ENCODE measurements around the gene OR2H2.

OR2H2 gene

GRCh38 chr6:29557320-29557719, 27.6 kb upstream of the OR2H2 start:
- H3K27me3 ChIP-seq (ENCODE audit: control insufficient read depth, low read length) = no peaks in the 10 kb centered on the region; the same call in 1 of the 2 replicates
- H4K20me1 ChIP-seq (ENCODE audit: control insufficient read depth, insufficient read depth, low read depth, low read length) = no peaks in the 10 kb centered on the region
- 0 out of 2 replicates have a peak, but pooled peaks cover 4% of the 10 kb centered on the region for H3K9me3 ChIP-seq (ENCODE audit: control insufficient read depth, insufficient read depth, low read length)
- no peaks in the 10 kb centered on the region for H3K36me3 ChIP-seq (ENCODE audit: control insufficient read depth, low read length)
- H3K79me2 ChIP-seq (ENCODE audit: control insufficient read depth, low read length) = no peaks in the 10 kb centered on the region
- TF ChIP-seq EZH2phosphoT487 (IDR thresholded peaks at IDR 0.05; ENCODE audit: borderline replicate concordance, low read length) = no peak
- no peak for TF ChIP-seq CTCF (IDR thresholded peaks at IDR 0.05; ENCODE audit: low read depth, low read length, poor library complexity, severe bottlenecking)
- no peak overlapping the region for H3K4me2 ChIP-seq (ENCODE audit: low read length)
- H3K27ac ChIP-seq (ENCODE audit: low read depth, low read length) = no peak overlapping the region
- H3K4me1 ChIP-seq (ENCODE audit: control insufficient read depth, low read length) = no peaks in the 10 kb centered on the region
- H3K9me2 ChIP-seq (replicated peaks; ENCODE audit: control insufficient read depth, low read length) = no peaks in the 10 kb centered on the region
- no peak overlapping the region for H3K4me3 ChIP-seq (ENCODE audit: low read length)
- no peaks in the 10 kb centered on the region for H3F3A ChIP-seq (ENCODE audit: control insufficient read depth, insufficient read depth)

GRCh38 chr6:29558439-29559079, 26.4 kb upstream of the OR2H2 start:
- no peaks in the 10 kb centered on the region for H3K36me3 ChIP-seq (ENCODE audit: control insufficient read depth, low read length)
- no peaks in the 10 kb centered on the region for H3F3A ChIP-seq (ENCODE audit: control insufficient read depth, insufficient read depth)
- H3K27me3 ChIP-seq (ENCODE audit: control insufficient read depth, low read length) = no peaks in the 10 kb centered on the region; the same call in 1 of the 2 replicates
- H3K9me2 ChIP-seq (replicated peaks; ENCODE audit: control insufficient read depth, low read length) = no peaks in the 10 kb centered on the region
- H3K4me3 ChIP-seq (ENCODE audit: low read length) = no peak overlapping the region
- no peaks in the 10 kb centered on the region for H4K20me1 ChIP-seq (ENCODE audit: control insufficient read depth, insufficient read depth, low read depth, low read length)
- H3K4me2 ChIP-seq (ENCODE audit: low read length) = no peak overlapping the region
- peaks cover 3% of the 10 kb centered on the region; the same call in 1 of the 2 replicates for H3K4me1 ChIP-seq (ENCODE audit: control insufficient read depth, low read length)
- H3K9me3 ChIP-seq (ENCODE audit: control insufficient read depth, insufficient read depth, low read length) = 0 out of 2 replicates have a peak, but pooled peaks cover 3% of the 10 kb centered on the region
- H3K27ac ChIP-seq (ENCODE audit: low read depth, low read length) = no peak overlapping the region
- no peak for TF ChIP-seq EZH2phosphoT487 (IDR thresholded peaks at IDR 0.05; ENCODE audit: borderline replicate concordance, low read length)
- no peak for TF ChIP-seq CTCF (IDR thresholded peaks at IDR 0.05; ENCODE audit: low read depth, low read length, poor library complexity, severe bottlenecking)
- H3K79me2 ChIP-seq (ENCODE audit: control insufficient read depth, low read length) = no peaks in the 10 kb centered on the region

GRCh38 chr6:29559524-29560287, 25.2 kb upstream of the OR2H2 start, which contains the start of gene UBD:
TSS of gene UBD (minus strand) at chr6:29559732. CDS start at chr6:29559701, 31 bp downstream.
- Histone ChIP-seq H3K36me3 (ENCODE audit: control insufficient read depth, low read length) (no peaks in the 10 kb centered on the region), H3K9me2 (replicated peaks; ENCODE audit: control insufficient read depth, low read length) (no peaks in the 10 kb centered on the region), H4K20me1 (ENCODE audit: control insufficient read depth, insufficient read depth, low read depth, low read length) (no peaks in the 10 kb centered on the region), H3K9me3 (ENCODE audit: control insufficient read depth, insufficient read depth, low read length) (no peaks in the 10 kb centered on the region), H3K4me2 (ENCODE audit: low read length) (no peak within 1 kb of the TSS), H3K27ac (ENCODE audit: low read depth, low read length) (no peak within 1 kb of the TSS), H3K4me1 (ENCODE audit: control insufficient read depth, low read length) (peaks cover 5% of the 10 kb centered on the region; the same call in 1 of the 2 replicates), H3K27me3 (ENCODE audit: control insufficient read depth, low read length) (no peaks in the 10 kb centered on the region; the same call in 1 of the 2 replicates), H3F3A (ENCODE audit: control insufficient read depth, insufficient read depth) (no peaks in the 10 kb centered on the region), H3K79me2 (ENCODE audit: control insufficient read depth, low read length) (no peaks in the 10 kb centered on the region), H3K4me3 (ENCODE audit: low read length) (no peak within 1 kb of the TSS)
- no peak for TF ChIP-seq CTCF (IDR thresholded peaks at IDR 0.05; ENCODE audit: low read depth, low read length, poor library complexity, severe bottlenecking)
- no peak for TF ChIP-seq EZH2phosphoT487 (IDR thresholded peaks at IDR 0.05; ENCODE audit: borderline replicate concordance, low read length)
